HepG2 (cell line): ENCODE data around the gene SFXN5. TPM values are rescaled to one million over a fixed set of nuclear protein-coding genes. Genes with fewer than 3 reads are reported as not detected.

Experiments used
- CC2D1A ChIP-seq: sonication (generic); formaldehyde crosslinking; IDR thresholded peaks from 2 replicates; pipeline ENCODE4 v1.8.1; 2023; ENCODE audit warnings: mild to moderate bottlenecking, missing genetic modification reagents
- CENPBD1 ChIP-seq: sonication (generic); formaldehyde crosslinking; IDR thresholded peaks from 2 replicates; pipeline ENCODE4 v1.8.0; 2022; ENCODE audit warnings: missing genetic modification reagents, low read depth, mild to moderate bottlenecking, borderline replicate concordance
- DDIT3 ChIP-seq: sonication (generic); formaldehyde crosslinking; IDR thresholded peaks from 2 replicates; pipeline ENCODE4 v1.4.0; 2020; ENCODE audit warnings: mild to moderate bottlenecking, missing genetic modification reagents
- DNMT1 ChIP-seq: sonication (generic); formaldehyde crosslinking; IDR thresholded peaks from 2 replicates; pipeline ENCODE4 v1.5.1; 2020; ENCODE audit warnings: mild to moderate bottlenecking, missing genetic modification reagents
- ETV5 ChIP-seq: IDR thresholded peaks from 2 replicates; pipeline ENCODE4 v1.6.1; 2018; ENCODE audit warnings: missing biosample characterization, missing genetic modification reagents, inconsistent platforms, borderline replicate concordance
- FOXM1 ChIP-seq: sonication (generic); formaldehyde crosslinking; IDR thresholded peaks from 2 replicates; pipeline ENCODE4 v1.5.0; 2020; ENCODE audit warnings: missing genetic modification reagents
- GABPB1 ChIP-seq: IDR thresholded peaks from 2 replicates; pipeline ENCODE4 v1.6.1; 2016; ENCODE audit warnings: mild to moderate bottlenecking, missing genetic modification reagents, moderate library complexity, missing compliant biosample characterization
- GMEB1 ChIP-seq: sonication (generic); formaldehyde crosslinking; IDR thresholded peaks from 2 replicates; pipeline ENCODE4 v1.5.1; 2020; ENCODE audit warnings: missing genetic modification reagents, mild to moderate bottlenecking, borderline replicate concordance
- HES4 ChIP-seq: sonication (generic); formaldehyde crosslinking; IDR thresholded peaks from 2 replicates; pipeline ENCODE4 v1.9.0; 2021; ENCODE audit warnings: mild to moderate bottlenecking, missing genetic modification reagents, borderline replicate concordance
- LCORL ChIP-seq, 2 experiments: fragments of 450-650 bp in 1 of 2; sonication (generic) in 1 of 2; formaldehyde crosslinking in 1 of 2; IDR thresholded peaks; 2 replicates each; pipeline versions ENCODE4 v1.5.0 to v1.6.1; 2017 to 2020; ENCODE audit warnings: antibody characterized with exemption in 1 of 2, missing genetic modification reagents in 1 of 2
- MED1 ChIP-seq: sonication (generic); formaldehyde crosslinking; IDR thresholded peaks from 2 replicates; pipeline ENCODE4 v1.4.0; 2020; ENCODE audit warnings: missing genetic modification reagents
- MIER3 ChIP-seq: IDR thresholded peaks from 2 replicates; pipeline ENCODE4 v1.6.1; 2016; ENCODE audit warnings: missing compliant biosample characterization, borderline replicate concordance
- NFE2 ChIP-seq: sonication (generic); formaldehyde crosslinking; IDR thresholded peaks from 2 replicates; pipeline ENCODE4 v1.4.0; 2020; ENCODE audit warnings: missing genetic modification reagents
- PREB ChIP-seq: sonication (generic); formaldehyde crosslinking; IDR thresholded peaks from 2 replicates; pipeline ENCODE4 v1.4.0; 2020; ENCODE audit warnings: missing genetic modification reagents
- RBFOX2 ChIP-seq: fragments of 200-400 bp; formaldehyde crosslinking; IDR thresholded peaks from 2 replicates; pipeline ENCODE4 v1.6.1; 2017; ENCODE audit warnings: low read depth, mild to moderate bottlenecking, low read length
- SOX5 ChIP-seq: IDR thresholded peaks from 2 replicates; pipeline ENCODE4 v1.6.1; 2016; ENCODE audit warnings: borderline replicate concordance
- SP140L ChIP-seq: sonication (generic); formaldehyde crosslinking; IDR thresholded peaks from 2 replicates; pipeline ENCODE4 v1.4.0; 2020; ENCODE audit warnings: missing genetic modification reagents, borderline replicate concordance
- THRA ChIP-seq: sonication (generic); formaldehyde crosslinking; IDR thresholded peaks from 2 replicates; pipeline ENCODE4 v1.4.0; 2020; ENCODE audit warnings: missing genetic modification reagents, borderline replicate concordance
- THYN1 ChIP-seq: sonication (generic); formaldehyde crosslinking; IDR thresholded peaks from 2 replicates; pipeline ENCODE4 v1.8.1; 2023; ENCODE audit warnings: low read depth, mild to moderate bottlenecking, moderate library complexity, missing genetic modification reagents, borderline replicate concordance
- ZC3H13 ChIP-seq: sonication (generic); formaldehyde crosslinking; IDR thresholded peaks from 2 replicates; pipeline ENCODE4 v1.8.1; 2023; ENCODE audit warnings: mild to moderate bottlenecking, missing genetic modification reagents, moderate library complexity
- ZNF251 ChIP-seq: sonication (generic); formaldehyde crosslinking; IDR thresholded peaks from 2 replicates; pipeline ENCODE4 v1.9.0; 2021; ENCODE audit warnings: mild to moderate bottlenecking, missing genetic modification reagents
- ZNF282 ChIP-seq: fragments of 450-650 bp; IDR thresholded peaks from 2 replicates; pipeline ENCODE4 v1.6.1; 2018; ENCODE audit not compliant: partially characterized antibody
- ZNF432 ChIP-seq: sonication (generic); formaldehyde crosslinking; IDR thresholded peaks from 2 replicates; pipeline ENCODE4 v1.5.0; 2020; ENCODE audit warnings: missing genetic modification reagents, mild to moderate bottlenecking, borderline replicate concordance
- ZNF451 ChIP-seq: sonication (generic); formaldehyde crosslinking; IDR thresholded peaks from 2 replicates; pipeline ENCODE4 v1.5.0; 2020; ENCODE audit warnings: mild to moderate bottlenecking, missing genetic modification reagents
- ZZZ3 ChIP-seq: sonication (generic); formaldehyde crosslinking; IDR thresholded peaks from 2 replicates; pipeline ENCODE4 v1.4.0; 2020; ENCODE audit warnings: missing genetic modification reagents, mild to moderate bottlenecking, borderline replicate concordance
- polyA plus RNA-seq, 8 experiments: library from polyadenylated mRNA; depleted of rRNA in 3 of 8; stranded (reverse) in 7 of 8; unstranded in 1 of 8; fragments of >200 nt; fragmentation: Illumina TruSeq in 4 of 8; extraction: Trizol in 4 of 8; gene quantifications; 2 replicates each; pipeline versions ENCODE4 v1.2.1 to v1.2.3, GENCODE V29; 2011 to 2016; ENCODE audit warnings: low read depth in 4 of 8, missing spikeins in 1 of 8, mixed read lengths in 1 of 8; ENCODE audit not compliant: insufficient read depth in 1 of 8
- total RNA-seq, 5 experiments: library from RNA; depleted of rRNA; stranded (reverse); fragments of >200 nt; fragmentation: Illumina TruSeq; extraction: Trizol; gene quantifications; 2 replicates each; pipeline ENCODE4 v1.2.3, GENCODE V29; 2016; ENCODE audit warnings: low read depth in 1 of 5

SFXN5 gene
- total and polyA plus RNA-seq, 2 of the 13 experiments (the other 11 are each of a cell fraction or from before 2014, with no cell fraction given): 34.9 to 37.4 TPM

GRCh38 chr2:72983500-72984161, 87.9 kb downstream of the SFXN5 start (continued):
- no peak; the same call in 1 of the 2 replicates for TF ChIP-seq CENPBD1 (CRISPR knock-in tag)
- no peak for TF ChIP-seq PREB (CRISPR knock-in tag)
- no peak for TF ChIP-seq SP140L (CRISPR knock-in tag)
- no peak for TF ChIP-seq FOXM1 (CRISPR knock-in tag)
- TF ChIP-seq RBFOX2: no peak
- peak; percentile 26; the same call in 1 of the 2 replicates for TF ChIP-seq SOX5 (CRISPR knock-in tag)
- TF ChIP-seq MIER3 (CRISPR knock-in tag): no peak
- TF ChIP-seq MED1: peak; percentile 51; the same call in 1 of the 2 replicates
- TF ChIP-seq HES4 (CRISPR knock-in tag): no peak
- no peak for TF ChIP-seq ZZZ3 (CRISPR knock-in tag)
- no peak for TF ChIP-seq LCORL (IDR thresholded peaks at IDR 0.05)
- TF ChIP-seq LCORL (CRISPR knock-in tag; IDR thresholded peaks at IDR 0.05): 0 out of 2 replicates have a peak, but pooled peaks have one; percentile 42
- TF ChIP-seq GMEB1: no peak
- no peak for TF ChIP-seq THYN1
- TF ChIP-seq DNMT1 (CRISPR knock-in tag): no peak
- no peak for TF ChIP-seq ZNF251 (CRISPR knock-in tag)
- peak; percentile 73 for TF ChIP-seq ETV5 (CRISPR knock-in tag)
- no peak for TF ChIP-seq NFE2
- 0 out of 2 replicates have a peak, but pooled peaks have one; percentile 32 for TF ChIP-seq ZC3H13
- TF ChIP-seq CC2D1A (CRISPR knock-in tag): no peak
- no peak for TF ChIP-seq GABPB1
- no peak for TF ChIP-seq ZNF432
- TF ChIP-seq ZNF282: no peak
- TF ChIP-seq THRA: peak; percentile 60; the same call in 1 of the 2 replicates
- peak; percentile 28; the same call in 1 of the 2 replicates for TF ChIP-seq ZNF451
- no peak for TF ChIP-seq DDIT3 (CRISPR knock-in tag)
